Measurements from ENCODE around the gene WDFY4.

- no peak for TF ChIP-seq EZH2 (IDR thresholded peaks at IDR 0.05; ENCODE audit: insufficient read depth, poor library complexity, severe bottlenecking)
- TF ChIP-seq EZH2phosphoT487 (IDR thresholded peaks at IDR 0.05; ENCODE audit: insufficient read depth, low read depth): no peak
These were observed 154.2 kb downstream of the WDFY4 start for GRCh38 chr10:48838834-48839233.
